Measurements from ENCODE around the gene EAF1. TPM values are rescaled to one million over a fixed set of nuclear protein-coding genes. Genes with fewer than 3 reads are reported as not detected.

EAF1 gene
- total and polyA plus RNA-seq, 2 experiments from 2014 or later = 9.4 to 45.4 TPM

- Mint-ChIP-seq H3K27me3 (ENCODE audit: insufficient read depth, low read depth, poor library complexity) (no peaks in the 10 kb centered on the region), H3K27ac (no peak overlapping the region), H3K4me3 (no peak overlapping the region), H3K4me1 (no peaks in the 10 kb centered on the region), H3K9me3 (no peaks in the 10 kb centered on the region), H3K36me3 (ENCODE audit: low read depth) (no peaks in the 10 kb centered on the region)
- H3K4me1 ChIP-seq (ENCODE audit: insufficient read depth) = no peaks in the 10 kb centered on the region
- ATAC-seq = no peak
- H3K79me2 ChIP-seq (replicated peaks; ENCODE audit: insufficient read depth) = no peaks in the 10 kb centered on the region
- H3K27me3 ChIP-seq (ENCODE audit: insufficient read depth) = no peaks in the 10 kb centered on the region
- no peak for DNase-seq (ENCODE audit: low spot score)
- H3K4me3 ChIP-seq = no peak overlapping the region
- H3F3A ChIP-seq (replicated peaks; ENCODE audit: low read depth) = no peaks in the 10 kb centered on the region
- no peak overlapping the region for H2AFZ ChIP-seq
- TF ChIP-seq CREB1 (CRISPR knock-in tag; IDR thresholded peaks at IDR 0.05; ENCODE audit: low read depth) (no peak), ZNF114 (CRISPR knock-in tag; IDR thresholded peaks at IDR 0.05) (no peak), JUNB (IDR thresholded peaks at IDR 0.05; ENCODE audit: unreplicated experiment) (no peak), EZH2 (IDR thresholded peaks at IDR 0.05; ENCODE audit: low read depth, unreplicated experiment) (no peak), REST (IDR thresholded peaks at IDR 0.05; ENCODE audit: unreplicated experiment) (no peak), ZNF462 (CRISPR knock-in tag; IDR thresholded peaks at IDR 0.05) (no peak), NANOG (IDR thresholded peaks at IDR 0.05; ENCODE audit: borderline replicate concordance) (no peak), POLR2AphosphoS5 (IDR thresholded peaks at IDR 0.05; ENCODE audit: low read depth) (no peak), EZH2phosphoT487 (IDR thresholded peaks at IDR 0.05; ENCODE audit: unreplicated experiment) (no peak), STAT1 (IDR thresholded peaks at IDR 0.05; ENCODE audit: unreplicated experiment) (no peak), ETS1 (IDR thresholded peaks at IDR 0.05) (no peak), CTCF (conservative IDR thresholded peaks at IDR 0.05; ENCODE audit: low read depth in 2 of 2) (no peak), ZNF331 (CRISPR knock-in tag; IDR thresholded peaks at IDR 0.05; ENCODE audit: low read depth) (no peak)
- H3K9me2 ChIP-seq (ENCODE audit: insufficient read depth) = no peaks in the 10 kb centered on the region
- no peak overlapping the region for H3K4me2 ChIP-seq
- H3K36me3 ChIP-seq (ENCODE audit: insufficient read depth) = no peaks in the 10 kb centered on the region
- no peaks in the 10 kb centered on the region for H4K20me1 ChIP-seq (replicated peaks; ENCODE audit: insufficient read depth)
- no peak overlapping the region for H3K27ac ChIP-seq (ENCODE audit: low read depth)
Measured at GRCh38 chr3:15458212-15458780, 30.9 kb downstream of the EAF1 start.
